HepG2 (cell line): Measurements from ENCODE around the gene OR5AL1. TPM values are rescaled to one million over a fixed set of nuclear protein-coding genes. Genes with fewer than 3 reads are reported as not detected.

Experiments used
- ATAC-seq: fragments of 200-7000 bp; cut with Tn5 transposase; 3 replicates; pipeline ENCODE4 v1.9.1; 2020; ENCODE audit warnings: mild to moderate bottlenecking, moderate library complexity
- BruUV-seq: library from RNA; stranded (reverse); fragments of 400-500 nt; replicated peaks from 2 replicates; lab custom pipeline; 2021; lab: Mats Ljungman, UMichigan
- CTCF ChIA-PET: fragments of 300-600 bp; formaldehyde crosslinking; extraction: SDS; loops from one replicate; lab custom pipeline; 2021; ENCODE audit warnings: low total read pairs, inconsistent platforms, low intra/inter-chr PET ratio; lab: Yijun Ruan, JAX
- POLR2A ChIA-PET: fragments of 350-600 bp; sonication (Branson Sonifier 250); formaldehyde crosslinking; loops from one replicate; lab custom pipeline; 2020; ENCODE audit warnings: antibody characterized with exemption, inconsistent platforms; lab: Yijun Ruan, JAX
- DNase-seq: peaks from one replicate; pipeline ENCODE4 v3.0.0-alpha.2; 2015; ENCODE audit warnings: low spot score
- FAIRE-seq: peaks from 3 replicates; lab custom pipeline; 2011; peaks lifted over from hg19 to GRCh38; lab: Jason Lieb, UNC
- H2AFZ ChIP-seq: one replicate; pipeline ENCODE4 v1.6.1; 2011; ENCODE audit warnings: low read length, inconsistent platforms
- H3K27ac ChIP-seq: fragments of 300-600 bp; 3 replicates; pipeline ENCODE4 v1.8.0; 2011; ENCODE audit warnings: mixed run types, mild to moderate bottlenecking, mixed read lengths, low read length, inconsistent platforms; ENCODE audit not compliant: insufficient read depth; ENCODE audit errors: extremely low read length
- H3K27me3 ChIP-seq, 2 experiments: fragments of 200-600 bp in 1 of 2; 2 replicates in 1 of 2; 3 replicates in 1 of 2; pipeline versions ENCODE4 v1.6.0 to v1.8.0; 2011; ENCODE audit warnings: low read length in 2 of 2, mild to moderate bottlenecking in 2 of 2, moderate library complexity in 2 of 2, inconsistent platforms in 1 of 2; ENCODE audit not compliant: insufficient read depth in 2 of 2, control insufficient read depth in 1 of 2
- H3K36me3 ChIP-seq, 2 experiments: fragments of 200-600 bp in 1 of 2; replicated peaks in 1 of 2; 2 replicates in 1 of 2; 3 replicates in 1 of 2; pipeline versions ENCODE4 v1.5.1 to v1.8.0; 2011; ENCODE audit warnings: low read length in 2 of 2, inconsistent platforms in 1 of 2; ENCODE audit not compliant: insufficient read depth in 2 of 2, control insufficient read depth in 1 of 2
- H3K4me1 ChIP-seq: 2 replicates; pipeline ENCODE4 v1.5.1; 2012; ENCODE audit warnings: low read length, inconsistent platforms; ENCODE audit not compliant: insufficient read depth
- H3K4me2 ChIP-seq: 2 replicates; pipeline ENCODE4 v1.6.0; 2011; ENCODE audit warnings: low read depth, low read length, inconsistent platforms
- H3K4me3 ChIP-seq, 3 experiments: fragments of 200-600 bp in 1 of 3; sonication (generic), shearing (Covaris generic) in 1 of 3; replicated peaks in 1 of 3; 2 replicates each; pipeline ENCODE4 v1.5.1; 2011 to 2016; ENCODE audit warnings: low read length in 3 of 3, inconsistent platforms in 2 of 3, low read depth in 2 of 3, mild to moderate bottlenecking in 2 of 3, control low read depth in 1 of 3, mixed read lengths in 1 of 3; ENCODE audit not compliant: insufficient read depth in 1 of 3
- H3K79me2 ChIP-seq: one replicate; pipeline ENCODE4 v1.6.1; 2011; ENCODE audit warnings: low read length, inconsistent platforms; ENCODE audit not compliant: insufficient read depth
- H3K9ac ChIP-seq: 2 replicates; pipeline ENCODE4 v1.6.0; 2011; ENCODE audit warnings: mild to moderate bottlenecking, low read depth, low read length, inconsistent platforms; ENCODE audit not compliant: insufficient read depth
- H3K9me3 ChIP-seq: 2 replicates; pipeline ENCODE4 v1.5.1; 2012; ENCODE audit warnings: mild to moderate bottlenecking, low read length
- H4K20me1 ChIP-seq: 2 replicates; pipeline ENCODE4 v1.6.0; 2011; ENCODE audit warnings: inconsistent platforms, mild to moderate bottlenecking, low read length, moderate library complexity; ENCODE audit not compliant: insufficient read depth
- ATM ChIP-seq: fragments of 450-650 bp; IDR thresholded peaks from 2 replicates; pipeline ENCODE4 v1.7.1; 2017; ENCODE audit warnings: mild to moderate bottlenecking, borderline replicate concordance
- ATRX ChIP-seq: sonication (generic); formaldehyde crosslinking; IDR thresholded peaks from 2 replicates; pipeline ENCODE4 v1.4.0; 2020; ENCODE audit warnings: missing genetic modification reagents, borderline replicate concordance
- EP300 ChIP-seq, 3 experiments: sonication (generic) in 1 of 3; formaldehyde crosslinking in 1 of 3; IDR thresholded peaks; 2 replicates each; pipeline versions ENCODE4 v1.5.1 to v1.6.1; 2011 to 2020; ENCODE audit warnings: low read depth in 2 of 3, low read length in 2 of 3, borderline replicate concordance in 1 of 3, improper control_type of control experiment in 1 of 3, mild to moderate bottlenecking in 1 of 3, missing genetic modification reagents in 1 of 3, moderate library complexity in 1 of 3
- FOXJ3 ChIP-seq: sonication (generic); formaldehyde crosslinking; IDR thresholded peaks from 2 replicates; pipeline ENCODE4 v1.4.0; 2020; ENCODE audit warnings: missing genetic modification reagents, mild to moderate bottlenecking, borderline replicate concordance
- GLI4 ChIP-seq: sonication (generic); formaldehyde crosslinking; IDR thresholded peaks from 2 replicates; pipeline ENCODE4 v1.5.1; 2020; ENCODE audit warnings: missing genetic modification reagents, mild to moderate bottlenecking, moderate library complexity, borderline replicate concordance
- GTF3A ChIP-seq: sonication (generic); formaldehyde crosslinking; conservative IDR thresholded peaks from 2 replicates; pipeline ENCODE4 v1.4.0; 2020; ENCODE audit warnings: mild to moderate bottlenecking, missing genetic modification reagents
- MTA1 ChIP-seq: sonication (generic); formaldehyde crosslinking; IDR thresholded peaks from 2 replicates; pipeline ENCODE4 v1.4.0; 2020; ENCODE audit warnings: missing genetic modification reagents, mild to moderate bottlenecking, borderline replicate concordance
- MXI1 ChIP-seq: IDR thresholded peaks from 3 replicates; pipeline ENCODE4 v1.6.1; 2012; ENCODE audit warnings: low read depth, low read length, inconsistent platforms, borderline replicate concordance
- NFATC3 ChIP-seq: sonication (generic); formaldehyde crosslinking; IDR thresholded peaks from 2 replicates; pipeline ENCODE4 v1.5.1; 2020; ENCODE audit warnings: mild to moderate bottlenecking, missing genetic modification reagents
- NR2F1 ChIP-seq, 2 experiments: fragments of 450-650 bp in 1 of 2; formaldehyde crosslinking in 1 of 2; IDR thresholded peaks; 2 replicates each; pipeline versions ENCODE4 v1.5.0 to v1.6.1; 2016 to 2020; ENCODE audit warnings: mild to moderate bottlenecking in 1 of 2, missing compliant biosample characterization in 1 of 2, missing genetic modification reagents in 1 of 2, moderate library complexity in 1 of 2
- PRMT3 ChIP-seq: sonication (generic); formaldehyde crosslinking; IDR thresholded peaks from 2 replicates; pipeline ENCODE4 v1.8.1; 2022; ENCODE audit warnings: low read depth, mild to moderate bottlenecking, moderate library complexity, missing genetic modification reagents, borderline replicate concordance
- SP140L ChIP-seq: sonication (generic); formaldehyde crosslinking; IDR thresholded peaks from 2 replicates; pipeline ENCODE4 v1.4.0; 2020; ENCODE audit warnings: missing genetic modification reagents, borderline replicate concordance
- SP5 ChIP-seq: IDR thresholded peaks from 2 replicates; pipeline ENCODE4 v1.6.1; 2016; ENCODE audit warnings: low read depth, borderline replicate concordance
- SRF ChIP-seq: IDR thresholded peaks from 2 replicates; pipeline ENCODE4 v1.6.1; 2011; ENCODE audit warnings: mild to moderate bottlenecking, low read depth, low read length, moderate library complexity
- TBP ChIP-seq: sonication (generic); formaldehyde crosslinking; IDR thresholded peaks from 2 replicates; pipeline ENCODE4 v1.5.0; 2020; ENCODE audit warnings: missing genetic modification reagents
- ZFP41 ChIP-seq: sonication (generic); formaldehyde crosslinking; IDR thresholded peaks from 2 replicates; pipeline ENCODE4 v1.4.0; 2020; ENCODE audit warnings: mild to moderate bottlenecking, missing genetic modification reagents, borderline replicate concordance
- ZFP90 ChIP-seq: sonication (generic); formaldehyde crosslinking; IDR thresholded peaks from 2 replicates; pipeline ENCODE4 v1.8.0; 2022; ENCODE audit warnings: missing genetic modification reagents, mild to moderate bottlenecking, inconsistent platforms, borderline replicate concordance
- ZNF124 ChIP-seq: sonication (generic); formaldehyde crosslinking; IDR thresholded peaks from 2 replicates; pipeline ENCODE4 v1.4.0; 2020; ENCODE audit warnings: missing genetic modification reagents
- ZNF251 ChIP-seq: sonication (generic); formaldehyde crosslinking; IDR thresholded peaks from 2 replicates; pipeline ENCODE4 v1.9.0; 2021; ENCODE audit warnings: mild to moderate bottlenecking, missing genetic modification reagents
- ZNF776 ChIP-seq: sonication (generic); formaldehyde crosslinking; IDR thresholded peaks from 2 replicates; pipeline ENCODE4 v1.4.0; 2020; ENCODE audit warnings: mild to moderate bottlenecking, missing genetic modification reagents
- ZNF790 ChIP-seq: sonication (generic); formaldehyde crosslinking; IDR thresholded peaks from 2 replicates; pipeline ENCODE4 v1.8.0; 2022; ENCODE audit warnings: missing genetic modification reagents, mild to moderate bottlenecking, borderline replicate concordance
- WGBS: methylation state at CpG from one replicate; pipeline ENCODE4 v1.1.6; 2017; ENCODE audit warnings: low lambda C conversion rate; 5-methylcytosine and 5-hydroxymethylcytosine counted together
- in situ Hi-C: cut with HindIII; loops from 2 replicates; pipeline ENCODE4 v1.10.0; 2017; ENCODE audit warnings: low pct_unique_long_range_greater_than_20kb; ENCODE audit not compliant: extremely low pct_ligation_motif_present
- intact Hi-C: fragments of 100-400 bp; cut with micrococcal nuclease; formaldehyde crosslinking; loops from one replicate; pipeline ENCODE4 v1.10.0; 2022; ENCODE audit not compliant: unreplicated experiment
- polyA plus RNA-seq, 8 experiments: library from polyadenylated mRNA; depleted of rRNA in 3 of 8; stranded (reverse) in 7 of 8; unstranded in 1 of 8; fragments of >200 nt; fragmentation: Illumina TruSeq in 4 of 8; extraction: Trizol in 4 of 8; gene quantifications; 2 replicates each; pipeline versions ENCODE4 v1.2.1 to v1.2.3, GENCODE V29; 2011 to 2016; ENCODE audit warnings: low read depth in 4 of 8, missing spikeins in 1 of 8, mixed read lengths in 1 of 8; ENCODE audit not compliant: insufficient read depth in 1 of 8
- total RNA-seq, 5 experiments: library from RNA; depleted of rRNA; stranded (reverse); fragments of >200 nt; fragmentation: Illumina TruSeq; extraction: Trizol; gene quantifications; 2 replicates each; pipeline ENCODE4 v1.2.3, GENCODE V29; 2016; ENCODE audit warnings: low read depth in 1 of 5
- TF ChIP-seq, protein P1 (sequence below): sonication (generic); formaldehyde crosslinking; conservative IDR thresholded peaks from 2 replicates; pipeline ENCODE4 v1.4.0; 2020; ENCODE audit warnings: missing genetic modification reagents
- TF ChIP-seq, protein P2 (sequence below): sonication (generic); formaldehyde crosslinking; IDR thresholded peaks from 2 replicates; pipeline ENCODE4 v1.5.0; 2020; ENCODE audit warnings: missing genetic modification reagents

The OR5AL1 gene
- total and polyA plus RNA-seq, 2 of the 13 experiments (the other 11 are each of a cell fraction or from before 2014, with no cell fraction given), result not detected

DNA sequence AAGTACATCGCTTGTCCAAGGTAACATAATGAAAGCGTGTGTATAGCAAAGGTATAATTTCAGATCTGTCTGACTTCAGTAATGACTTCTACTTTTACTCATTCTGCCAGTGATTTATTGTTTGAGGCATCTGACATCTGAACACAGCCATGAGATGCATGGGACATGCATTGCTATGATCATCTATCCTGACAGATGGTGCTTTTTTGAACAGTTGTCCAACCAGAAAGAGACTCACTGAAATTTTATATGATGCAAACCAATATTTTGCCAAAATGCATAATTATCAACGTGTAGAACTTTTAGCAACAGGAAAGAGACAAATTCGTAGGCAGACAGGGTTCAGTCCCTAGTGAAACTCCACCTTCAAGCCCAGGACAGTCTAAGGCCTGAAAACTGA is 41.0 kb downstream of the OR5AL1 start (continued):
- no peak for TF ChIP-seq NFATC3
- no peak for TF ChIP-seq GLI4
- TF ChIP-seq MTA1, result no peak
- TF ChIP-seq, protein P1, sequence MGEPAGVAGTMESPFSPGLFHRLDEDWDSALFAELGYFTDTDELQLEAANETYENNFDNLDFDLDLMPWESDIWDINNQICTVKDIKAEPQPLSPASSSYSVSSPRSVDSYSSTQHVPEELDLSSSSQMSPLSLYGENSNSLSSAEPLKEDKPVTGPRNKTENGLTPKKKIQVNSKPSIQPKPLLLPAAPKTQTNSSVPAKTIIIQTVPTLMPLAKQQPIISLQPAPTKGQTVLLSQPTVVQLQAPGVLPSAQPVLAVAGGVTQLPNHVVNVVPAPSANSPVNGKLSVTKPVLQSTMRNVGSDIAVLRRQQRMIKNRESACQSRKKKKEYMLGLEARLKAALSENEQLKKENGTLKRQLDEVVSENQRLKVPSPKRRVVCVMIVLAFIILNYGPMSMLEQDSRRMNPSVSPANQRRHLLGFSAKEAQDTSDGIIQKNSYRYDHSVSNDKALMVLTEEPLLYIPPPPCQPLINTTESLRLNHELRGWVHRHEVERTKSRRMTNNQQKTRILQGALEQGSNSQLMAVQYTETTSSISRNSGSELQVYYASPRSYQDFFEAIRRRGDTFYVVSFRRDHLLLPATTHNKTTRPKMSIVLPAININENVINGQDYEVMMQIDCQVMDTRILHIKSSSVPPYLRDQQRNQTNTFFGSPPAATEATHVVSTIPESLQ, result no peak
- no peak for TF ChIP-seq ZNF790 (CRISPR knock-in tag)
- no peak for TF ChIP-seq ATM

GRCh38 chr11:56457076-56457475 is 44.6 kb downstream of the OR5AL1 start:
- TF ChIP-seq SRF (no peak), ZFP90 (CRISPR knock-in tag) (no peak), EP300 (IDR thresholded peaks at IDR 0.05; ENCODE audit: low read depth in 2 of 2, low read length in 2 of 2) (no peak), EP300 (CRISPR knock-in tag; IDR thresholded peaks at IDR 0.05; ENCODE audit: borderline replicate concordance) (no peak), ATRX (no peak), ZNF776 (no peak), PRMT3 (CRISPR knock-in tag) (no peak), ZNF124 (CRISPR knock-in tag) (no peak), TBP (no peak), FOXJ3 (CRISPR knock-in tag) (no peak), ZNF251 (CRISPR knock-in tag) (no peak), MXI1 (no peak), NR2F1 (CRISPR knock-in tag; IDR thresholded peaks at IDR 0.05) (no peak), SP5 (CRISPR knock-in tag) (no peak), GTF3A (CRISPR knock-in tag) (no peak), ZFP41 (CRISPR knock-in tag) (no peak), SP140L (CRISPR knock-in tag) (no peak)
- TF ChIP-seq, protein P2, sequence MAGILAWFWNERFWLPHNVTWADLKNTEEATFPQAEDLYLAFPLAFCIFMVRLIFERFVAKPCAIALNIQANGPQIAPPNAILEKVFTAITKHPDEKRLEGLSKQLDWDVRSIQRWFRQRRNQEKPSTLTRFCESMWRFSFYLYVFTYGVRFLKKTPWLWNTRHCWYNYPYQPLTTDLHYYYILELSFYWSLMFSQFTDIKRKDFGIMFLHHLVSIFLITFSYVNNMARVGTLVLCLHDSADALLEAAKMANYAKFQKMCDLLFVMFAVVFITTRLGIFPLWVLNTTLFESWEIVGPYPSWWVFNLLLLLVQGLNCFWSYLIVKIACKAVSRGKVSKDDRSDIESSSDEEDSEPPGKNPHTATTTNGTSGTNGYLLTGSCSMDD, result no peak
- no peaks in the 10 kb centered on the region for H3K27me3 ChIP-seq
- no peak overlapping the region for H3K4me3 ChIP-seq
- in situ Hi-C loops (no loop called here), intact Hi-C loops (no loop called here)
- no peak overlapping the region for H2AFZ ChIP-seq
- 5% methylated on average over 1 of the region's 1 CpG for WGBS
- H3K9ac ChIP-seq, result no peak overlapping the region
- no TSS peak for BruUV-seq
- POLR2A ChIA-PET, result no interaction called here
- no peak overlapping the region for H3K4me2 ChIP-seq
- no peak overlapping the region for H3K27ac ChIP-seq
- ATAC-seq (no peak), FAIRE-seq (no peak), DNase-seq (no peak)
- no peaks in the 10 kb centered on the region for H3K79me2 ChIP-seq
- peaks cover 26% of the 10 kb centered on the region for H3K9me3 ChIP-seq
- no peaks in the 10 kb centered on the region for H3K4me1 ChIP-seq
- CTCF ChIA-PET, result no interaction called here
- no peaks in the 10 kb centered on the region for H4K20me1 ChIP-seq
- no peaks in the 10 kb centered on the region for H3K36me3 ChIP-seq
